Small intestine (tissue), 7 donors: ENCODE data around the gene ATG101. TPM values are rescaled to one million over a fixed set of nuclear protein-coding genes. Genes with fewer than 3 reads are reported as not detected.

ENCODE experiments used
- DNase-seq, 2 donors: peaks; one replicate each; pipeline versions ENCODE4 v3.0.0 to v3.0.0-alpha.2; 2013
- FAIRE-seq: peaks from 2 replicates; lab custom pipeline; 2012; peaks lifted over from hg19 to GRCh38; lab: Jason Lieb, UNC
- H3K27ac ChIP-seq, 3 donors: one replicate each; pipeline ENCODE4 v1.5.1; 2013; ENCODE audit warnings: low read length in 2 of 3, mild to moderate bottlenecking in 2 of 3, control low read depth in 1 of 3, inconsistent platforms in 1 of 3, low read depth in 1 of 3, moderate library complexity in 1 of 3
- H3K27me3 ChIP-seq, 3 donors: one replicate each; pipeline ENCODE4 v1.6.1; 2013; ENCODE audit warnings: low read length in 3 of 3, inconsistent platforms in 1 of 3; ENCODE audit not compliant: control insufficient read depth in 3 of 3, insufficient read depth in 3 of 3
- H3K36me3 ChIP-seq, 3 donors: one replicate each; pipeline ENCODE4 v1.6.1; 2013; ENCODE audit warnings: low read length in 3 of 3, inconsistent platforms in 1 of 3, low read depth in 1 of 3, mild to moderate bottlenecking in 1 of 3, moderate library complexity in 1 of 3; ENCODE audit not compliant: control insufficient read depth in 3 of 3, insufficient read depth in 2 of 3
- H3K4me1 ChIP-seq, 3 donors: one replicate each; pipeline ENCODE4 v1.6.1; 2013; ENCODE audit warnings: low read length in 2 of 3, inconsistent platforms in 1 of 3, low read depth in 1 of 3, mild to moderate bottlenecking in 1 of 3, moderate library complexity in 1 of 3; ENCODE audit not compliant: control insufficient read depth in 3 of 3, insufficient read depth in 2 of 3
- H3K4me3 ChIP-seq, 3 donors: one replicate each; pipeline ENCODE4 v1.5.1; 2013; ENCODE audit warnings: low read length in 3 of 3, control low read depth in 1 of 3, inconsistent platforms in 1 of 3, low read depth in 1 of 3, mild to moderate bottlenecking in 1 of 3, moderate library complexity in 1 of 3
- H3K9me3 ChIP-seq, 2 donors: one replicate each; pipeline ENCODE4 v1.6.1; 2013; ENCODE audit warnings: low read depth in 1 of 2, low read length in 1 of 2; ENCODE audit not compliant: control insufficient read depth in 2 of 2, insufficient read depth in 1 of 2
- WGBS, 3 donors: extraction: QIAGEN DNeasy Blood & Tissue Kit; methylation state at CpG; one replicate each; pipeline ENCODE4 v1.1.7; 2013; 5-methylcytosine and 5-hydroxymethylcytosine counted together
- polyA plus RNA-seq, 4 donors: library from polyadenylated mRNA; stranded (reverse) in 3 of 4; unstranded in 1 of 4; fragments of 200-250 nt in 3 of 4; fragments of 120-200 nt in 1 of 4; gene quantifications; one replicate each; pipeline versions ENCODE4 v1.2.1 to v1.2.3, GENCODE V29; 2013
- donor health status: healthy with polysubstance abuse.
- donor health status: control.
- donor health status: control.
- donor health status: Bipolar disorder and iron deficiency.
- donor health status: healthy.

ATG101 gene
- polyA plus RNA-seq, 4 donors: 26.7 to 65.1 (median 55.5) TPM

DNA sequence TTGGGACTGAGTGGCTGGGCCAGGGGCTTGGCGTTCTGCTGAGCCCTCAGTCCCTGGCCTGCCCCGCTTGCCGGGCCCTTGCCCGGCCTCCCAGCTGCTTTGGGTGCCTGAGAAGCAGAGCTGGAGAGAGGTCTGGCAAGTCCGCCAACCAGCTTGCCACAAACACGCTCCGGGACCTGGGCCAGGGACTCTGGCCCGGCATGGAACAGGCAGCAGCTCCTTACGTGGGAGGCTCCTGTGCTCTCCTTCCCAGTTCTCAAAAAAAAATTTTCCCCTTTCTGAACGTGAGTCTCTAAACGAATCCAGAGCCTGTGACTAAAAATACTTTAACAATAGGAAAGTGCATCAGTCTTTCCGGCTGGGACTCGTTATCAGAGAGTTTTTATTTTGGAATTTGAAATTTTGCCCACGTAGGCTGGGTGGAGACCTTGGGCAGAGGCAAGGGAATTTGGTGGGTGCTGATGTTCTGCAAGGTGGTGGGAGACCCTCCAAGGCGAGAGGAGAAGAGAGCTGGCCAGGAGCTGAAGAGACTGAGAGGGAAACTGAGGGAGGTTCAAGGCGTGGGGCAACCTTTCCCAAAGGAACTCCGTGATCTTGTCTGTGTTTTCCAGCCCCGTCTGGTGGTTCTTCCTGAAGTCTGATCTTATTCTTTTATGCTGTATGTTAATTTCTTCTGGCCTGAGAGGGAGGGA is 25.3 kb upstream of the ATG101 start:
- FAIRE-seq: no peak
- WGBS, 3 donors: 69 to 79% (median 76%) methylated on average over 18 of the region's 18 CpGs
- Histone ChIP-seq H3K4me3 (no peak overlapping the region), H3K9me3 (no peaks in the 10 kb centered on the region), H3K36me3 (peaks cover 0 to 13% (median 0%) of the 10 kb centered on the region in 3 donors), H3K27me3 (no peaks in the 10 kb centered on the region), H3K4me1 (peaks cover 2 to 21% (median 12%) of the 10 kb centered on the region in 3 donors), H3K27ac (peak overlapping the region in 1 of 3 donors; percentile 63)
- DNase-seq: no peak

DNA sequence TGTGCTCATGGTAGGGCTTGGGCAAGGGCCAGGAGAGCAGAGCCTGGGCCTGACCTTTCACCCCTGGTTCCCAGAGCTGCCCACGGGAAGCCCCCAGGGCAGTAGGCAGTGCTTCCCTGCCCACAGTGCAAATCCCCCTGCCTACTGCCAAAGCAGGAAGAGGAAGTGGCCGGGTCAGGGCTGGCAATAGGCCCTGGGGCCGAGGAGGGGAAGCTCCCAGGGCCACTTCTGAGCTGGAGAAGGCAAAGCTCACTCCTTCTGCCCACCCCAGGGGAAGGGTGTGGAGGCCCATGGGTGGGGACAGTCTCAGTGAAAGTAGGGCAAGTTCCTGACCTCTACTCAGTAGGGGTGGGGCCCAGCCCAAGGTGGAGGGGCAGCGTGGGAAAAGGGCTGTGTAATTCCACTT is 24.0 kb upstream of the ATG101 start:
- DNase-seq (peak; percentile 66 to 68), FAIRE-seq (no peak)
- peak overlapping the region in 1 of 3 donors; percentile 19 for H3K27ac ChIP-seq
- H3K4me1 ChIP-seq: peaks cover 8 to 26% (median 10%) of the 10 kb centered on the region in 3 donors
- no peaks in the 10 kb centered on the region for H3K9me3 ChIP-seq
- H3K4me3 ChIP-seq: no peak overlapping the region
- 3 to 25% (median 8%) methylated on average over 4 of the region's 4 CpGs for WGBS, 3 donors
- peaks cover 0 to 13% (median 0%) of the 10 kb centered on the region in 3 donors for H3K36me3 ChIP-seq
- peaks cover 0 to 1% (median 0%) of the 10 kb centered on the region in 3 donors for H3K27me3 ChIP-seq

DNA sequence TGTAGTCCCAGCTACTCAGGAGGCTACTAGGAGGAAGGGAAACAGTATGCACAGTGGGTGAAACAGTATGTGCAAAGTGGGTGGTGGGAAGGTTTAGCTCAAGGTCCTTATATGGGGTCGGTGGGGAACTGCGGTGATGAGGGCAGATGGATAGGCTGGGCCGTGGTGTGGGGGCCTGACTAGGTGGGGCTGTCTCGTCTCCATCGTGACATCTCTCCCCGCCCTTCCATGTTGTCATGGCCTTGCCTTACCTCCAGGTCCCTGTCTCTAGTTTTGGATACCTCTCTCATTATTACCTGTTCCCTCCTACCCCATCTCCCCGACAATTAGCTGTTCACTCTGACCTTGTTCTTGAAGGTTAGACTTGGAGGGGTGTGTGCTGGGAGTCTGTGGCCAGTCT is 22.9 kb upstream of the ATG101 start:
- H3K9me3 ChIP-seq: no peaks in the 10 kb centered on the region
- FAIRE-seq (no peak), DNase-seq (no peak)
- H3K27ac ChIP-seq: no peak overlapping the region
- peaks cover 8 to 24% (median 9%) of the 10 kb centered on the region in 3 donors for H3K4me1 ChIP-seq
- H3K36me3 ChIP-seq: peaks cover 0 to 13% (median 0%) of the 10 kb centered on the region in 3 donors
- WGBS, 3 donors: 81 to 95% (median 89%) methylated on average over 4 to 7 of the region's 7 CpGs
- H3K4me3 ChIP-seq: no peak overlapping the region
- H3K27me3 ChIP-seq: peaks cover 0 to 3% (median 0%) of the 10 kb centered on the region in 3 donors

DNA sequence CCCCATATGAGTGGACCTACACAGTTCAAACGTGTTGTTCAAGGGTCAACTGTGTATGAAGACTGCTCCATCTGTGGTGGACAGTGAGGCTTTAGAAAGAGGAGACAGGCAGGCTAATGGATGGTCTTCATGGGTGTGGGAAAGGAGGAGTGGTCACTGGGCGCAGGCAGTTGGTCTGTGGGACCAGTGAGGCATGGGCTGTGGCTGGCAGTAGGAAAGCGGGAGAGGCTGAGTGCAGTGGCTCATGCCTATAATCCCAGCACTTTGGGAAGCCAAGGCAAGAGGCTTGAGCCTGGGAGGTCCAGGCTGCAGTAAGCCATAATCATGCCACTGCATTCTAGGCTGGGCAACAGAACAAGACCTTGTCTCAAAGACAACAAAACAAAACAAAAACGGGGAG is 20.5 kb upstream of the ATG101 start:
- H3K4me1 ChIP-seq: peaks cover 8 to 34% (median 9%) of the 10 kb centered on the region in 3 donors
- FAIRE-seq: no peak
- H3K27ac ChIP-seq: no peak overlapping the region
- no peaks in the 10 kb centered on the region for H3K9me3 ChIP-seq
- no peak for DNase-seq
- no peak overlapping the region for H3K4me3 ChIP-seq
- 72 to 85% (median 76%) methylated on average over 4 of the region's 4 CpGs for WGBS, 3 donors
- H3K27me3 ChIP-seq: peaks cover 0 to 3% (median 0%) of the 10 kb centered on the region in 3 donors
- H3K36me3 ChIP-seq: peaks cover 0 to 11% (median 0%) of the 10 kb centered on the region in 3 donors

DNA sequence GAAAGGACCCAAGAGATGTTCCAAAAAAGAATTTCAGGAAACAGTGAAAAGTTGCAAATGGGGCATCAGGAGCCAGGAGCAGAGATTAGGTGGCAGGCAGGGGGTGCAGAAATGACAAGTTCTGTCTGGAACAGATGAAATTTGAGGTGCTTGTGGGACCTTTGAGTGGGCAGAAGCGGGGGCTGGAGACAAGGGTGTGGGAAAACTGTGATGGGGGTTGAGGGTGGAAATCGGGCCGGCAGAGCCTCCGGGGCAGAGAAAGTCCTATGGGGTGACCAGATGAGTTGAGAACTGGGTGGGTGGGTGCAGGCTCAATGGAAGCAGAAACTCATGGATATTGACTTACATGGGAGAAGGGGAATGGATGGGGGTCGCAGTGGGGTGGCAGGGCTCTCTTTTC is 20.1 kb upstream of the ATG101 start:
- peaks cover 8 to 34% (median 9%) of the 10 kb centered on the region in 3 donors for H3K4me1 ChIP-seq
- no peak overlapping the region for H3K4me3 ChIP-seq
- peak overlapping the region in 1 of 3 donors; percentile 96 for H3K27ac ChIP-seq
- WGBS, 3 donors: 77 to 90% (median 85%) methylated on average over 5 of the region's 5 CpGs
- DNase-seq (no peak), FAIRE-seq (no peak)
- H3K27me3 ChIP-seq: peaks cover 0 to 3% (median 0%) of the 10 kb centered on the region in 3 donors
- H3K36me3 ChIP-seq: peaks cover 0 to 15% (median 0%) of the 10 kb centered on the region in 3 donors
- H3K9me3 ChIP-seq: no peaks in the 10 kb centered on the region

DNA sequence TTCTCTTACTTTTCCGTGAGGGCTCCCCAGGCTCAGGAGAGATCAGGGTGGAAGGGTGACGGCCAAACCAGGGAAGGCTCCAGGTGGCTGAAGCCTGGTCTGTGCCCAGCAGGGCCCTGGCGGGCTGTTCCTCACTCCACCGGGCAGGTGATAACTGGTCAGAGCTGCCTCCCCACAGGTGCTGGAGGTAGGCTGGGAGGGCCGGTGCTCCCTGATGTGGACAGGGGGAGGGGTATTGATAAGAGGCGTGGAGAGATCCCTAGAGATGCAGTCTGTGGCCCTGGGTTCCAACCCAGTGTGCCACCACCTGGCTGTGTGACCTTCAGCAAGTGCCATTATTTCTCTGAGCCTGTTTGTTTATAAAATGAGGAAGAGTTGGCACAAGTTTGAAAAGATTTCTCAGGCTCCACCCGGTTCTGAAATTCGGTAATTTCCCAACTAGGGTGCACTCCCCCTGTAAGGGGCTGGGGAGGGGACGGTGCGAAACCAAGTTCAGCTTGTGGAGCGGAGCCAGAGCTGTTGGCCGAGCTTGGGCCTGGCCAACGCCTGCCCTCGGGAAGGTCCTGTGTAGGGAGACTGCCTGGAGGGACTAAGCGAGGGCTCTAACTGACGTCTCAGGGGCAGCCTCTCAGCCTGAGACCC is 19.5 kb upstream of the ATG101 start:
- FAIRE-seq: no peak
- peak in 1 of 2 donors; percentile 33 for DNase-seq
- peaks cover 0 to 3% (median 0%) of the 10 kb centered on the region in 3 donors for H3K27me3 ChIP-seq
- 15 to 26% (median 25%) methylated on average over 16 of the region's 16 CpGs for WGBS, 3 donors
- H3K4me3 ChIP-seq: peak overlapping the region; percentile 40 to 59 (median 46)
- H3K27ac ChIP-seq: peak overlapping the region; percentile 70 to 96 (median 86)
- peaks cover 8 to 34% (median 9%) of the 10 kb centered on the region in 3 donors for H3K4me1 ChIP-seq
- H3K36me3 ChIP-seq: peaks cover 0 to 21% (median 0%) of the 10 kb centered on the region in 3 donors
- H3K9me3 ChIP-seq: no peaks in the 10 kb centered on the region

DNA sequence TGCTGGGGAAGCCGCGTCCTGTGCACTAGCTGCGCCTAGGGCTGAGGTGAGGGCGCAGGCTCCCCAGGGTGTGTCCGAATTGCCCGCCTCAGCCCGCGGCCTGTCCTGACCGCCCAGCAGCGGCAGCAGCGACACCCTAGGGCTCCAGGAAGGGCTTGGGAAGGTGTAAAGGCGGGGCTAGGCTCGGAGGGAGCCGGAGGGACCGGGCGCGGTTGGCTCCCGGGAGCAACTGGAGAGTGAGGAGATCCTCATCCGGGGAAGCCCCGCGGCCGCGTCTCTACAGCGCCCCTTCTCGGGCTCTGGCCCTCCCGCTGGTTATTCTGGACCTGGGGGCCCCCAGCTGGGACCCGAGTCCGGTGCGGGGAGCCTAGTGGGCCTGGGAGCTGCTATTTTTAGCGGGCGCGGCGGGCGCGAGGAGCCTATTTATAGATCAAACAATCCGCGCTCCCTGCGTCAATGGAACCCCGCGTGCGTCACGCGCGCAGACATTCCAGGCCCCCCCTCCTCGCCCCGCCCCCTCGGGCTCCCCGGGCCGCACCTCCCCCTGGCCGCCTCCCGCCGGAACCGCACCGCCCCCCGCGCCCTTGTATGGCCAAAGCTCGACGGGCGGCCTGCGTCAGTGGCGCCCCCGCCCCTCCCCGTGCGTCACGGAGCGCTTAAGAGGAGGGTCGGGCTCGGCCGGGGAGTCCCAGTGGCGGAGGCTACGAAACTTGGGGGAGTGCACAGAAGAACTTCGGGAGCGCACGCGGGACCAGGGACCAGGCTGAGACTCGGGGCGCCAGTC is 18.8 kb upstream of the ATG101 start, which contains the start of gene NR4A1:
Gene NR4A1 (plus strand): TSS at position 685 of the 784 bp plus-strand sequence. CDS start 2,887 bp downstream, outside the sequence.
- Histone ChIP-seq H3K27me3 (peaks cover 0 to 3% (median 0%) of the 10 kb centered on the region in 3 donors), H3K27ac (peak within 1 kb of the TSS; percentile 81 to 96 (median 86)), H3K4me1 (peaks cover 6 to 27% (median 8%) of the 10 kb centered on the region in 3 donors), H3K9me3 (no peaks in the 10 kb centered on the region), H3K36me3 (peaks cover 0 to 27% (median 0%) of the 10 kb centered on the region in 3 donors), H3K4me3 (peak within 1 kb of the TSS; percentile 55 to 75 (median 59))
- FAIRE-seq (no peak), DNase-seq (peak; percentile 93 to 97)
- WGBS, 3 donors: 0 to 1% (median 1%) methylated on average over 45 to 77 of the region's 77 CpGs
